Measurements from ENCODE around the gene ATG4C.

GRCh38 chr1:62799688-62800087, 15.8 kb downstream of the ATG4C start:
- TF ChIP-seq CTCF (IDR thresholded peaks at IDR 0.05; ENCODE audit: borderline replicate concordance, extremely low read depth, low read length, poor library complexity, severe bottlenecking) (no peak), EZH2 (IDR thresholded peaks at IDR 0.05; ENCODE audit: borderline replicate concordance, low read depth, low read length, severe bottlenecking) (no peak)

All from DND-41 (cell line).